HG03097 (cell line): ENCODE measurements around the gene LMCD1.

ENCODE experiments used
- ATAC-seq: cut with Tn5 transposase; IDR thresholded peaks from one replicate; pipeline ENCODE4 v1.9.1; 2021; ENCODE audit not compliant: unreplicated experiment, low FRiP score

Gene LMCD1, protein sequence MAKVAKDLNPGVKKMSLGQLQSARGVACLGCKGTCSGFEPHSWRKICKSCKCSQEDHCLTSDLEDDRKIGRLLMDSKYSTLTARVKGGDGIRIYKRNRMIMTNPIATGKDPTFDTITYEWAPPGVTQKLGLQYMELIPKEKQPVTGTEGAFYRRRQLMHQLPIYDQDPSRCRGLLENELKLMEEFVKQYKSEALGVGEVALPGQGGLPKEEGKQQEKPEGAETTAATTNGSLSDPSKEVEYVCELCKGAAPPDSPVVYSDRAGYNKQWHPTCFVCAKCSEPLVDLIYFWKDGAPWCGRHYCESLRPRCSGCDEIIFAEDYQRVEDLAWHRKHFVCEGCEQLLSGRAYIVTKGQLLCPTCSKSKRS

GRCh38 chr3:8501371-8502131 lies at the start of gene LMCD1:
LMCD1 (plus strand) TSS chr3:8501823; CDS start chr3:8501939, 116 bp downstream.
- ATAC-seq, result peak; percentile 94

GRCh38 chr3:8452112-8452511 lies 49.5 kb upstream of the LMCD1 start:
- ATAC-seq, result no peak

DNA sequence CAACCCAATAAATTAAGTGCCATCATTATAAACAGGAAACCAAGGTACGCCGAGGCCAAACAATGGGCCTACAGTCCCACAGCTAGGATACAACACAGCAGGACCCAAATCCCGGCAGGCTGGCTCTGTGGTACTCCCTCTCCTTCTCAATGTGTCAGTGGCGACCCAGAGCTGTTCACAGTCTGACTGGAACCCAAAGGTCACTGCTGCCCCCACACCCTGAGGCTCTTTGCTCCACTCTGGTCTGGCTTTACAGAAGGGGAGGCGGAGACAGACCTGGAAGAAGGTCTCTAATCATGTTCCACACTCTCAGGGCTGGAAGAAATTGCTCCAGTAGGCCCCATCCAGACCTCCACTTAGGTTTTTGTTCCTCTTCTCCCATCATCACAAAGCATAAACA lies 48.5 kb upstream of the LMCD1 start:
- no peak for ATAC-seq

DNA sequence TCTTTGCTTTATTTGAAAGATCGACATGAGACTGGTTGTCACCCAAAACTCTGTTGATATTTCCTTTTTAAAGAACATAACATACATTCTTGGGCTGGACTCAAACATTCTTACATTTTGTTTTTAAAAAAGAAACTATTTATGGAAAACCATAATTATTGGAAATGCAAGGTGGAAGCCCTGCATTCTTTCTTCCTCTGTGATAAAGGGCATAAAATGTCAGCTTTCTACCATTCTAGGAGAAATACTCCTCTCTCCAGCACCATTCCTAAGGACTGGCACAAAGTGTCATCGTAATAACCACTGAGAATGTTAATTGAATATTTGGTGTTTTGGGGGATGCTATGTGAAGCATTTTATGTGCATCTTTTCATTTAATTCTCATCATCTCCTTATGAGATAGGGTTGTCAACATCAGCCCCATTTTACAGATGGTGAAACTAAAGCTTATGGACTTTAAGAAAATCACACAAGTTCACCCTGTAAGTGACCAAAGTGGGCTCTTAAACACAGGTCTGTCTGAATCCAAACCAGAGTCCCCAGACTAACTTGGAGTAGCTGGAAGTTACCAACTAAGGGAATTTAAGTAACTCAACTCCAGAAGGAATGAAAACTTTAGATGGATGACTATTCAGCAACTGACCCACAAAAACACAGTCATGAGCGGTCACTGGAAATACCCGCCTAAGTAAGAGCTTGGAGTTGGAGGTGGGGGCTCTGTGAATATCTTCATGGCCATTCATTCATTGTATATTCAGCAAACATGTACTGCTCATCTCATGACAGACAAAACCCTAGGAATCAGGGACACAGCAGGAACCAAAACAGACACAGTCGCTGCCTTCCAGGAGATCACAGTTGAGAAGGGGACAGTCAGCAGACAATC lies 45.9 kb upstream of the LMCD1 start:
- no peak for ATAC-seq

DNA sequence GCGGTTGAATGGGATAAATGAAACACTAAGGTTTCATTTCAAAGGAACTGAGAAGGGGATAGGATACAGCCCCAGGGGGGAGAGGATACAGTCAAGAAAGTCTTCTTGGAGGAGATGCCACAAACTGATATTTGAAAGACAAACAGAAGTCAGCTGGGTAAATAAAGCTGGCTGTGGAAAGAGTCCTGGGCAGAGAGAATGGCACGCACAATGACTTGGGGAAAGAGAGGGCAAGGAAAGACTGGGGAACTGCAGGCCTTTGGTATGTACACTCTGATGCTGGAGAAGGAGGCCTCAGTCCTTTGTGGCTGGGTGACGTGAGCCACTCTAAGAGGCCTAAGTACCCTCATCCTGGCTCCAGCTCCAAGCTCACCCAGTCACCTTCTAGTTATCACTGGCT lies 45.2 kb upstream of the LMCD1 start:
- ATAC-seq, result no peak

DNA sequence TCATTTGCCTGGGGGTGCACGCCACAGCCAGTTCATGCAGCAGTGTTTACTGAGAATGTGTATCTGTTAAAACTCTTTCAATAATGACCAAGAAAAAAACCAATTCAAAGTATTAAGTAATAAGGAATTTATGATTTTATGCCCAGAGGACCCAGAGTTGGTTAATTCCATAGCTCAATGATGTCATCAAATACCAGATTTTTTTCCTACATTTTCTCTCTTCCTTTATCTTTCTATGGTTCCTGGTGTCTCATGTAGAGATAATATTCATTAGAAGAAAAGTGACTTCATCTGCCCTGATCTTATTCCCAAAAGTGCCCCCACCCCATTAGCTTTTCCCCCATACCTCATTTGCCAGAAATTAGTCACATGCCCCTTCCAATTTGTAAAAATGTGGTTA lies 44.6 kb upstream of the LMCD1 start:
- no peak for ATAC-seq

DNA sequence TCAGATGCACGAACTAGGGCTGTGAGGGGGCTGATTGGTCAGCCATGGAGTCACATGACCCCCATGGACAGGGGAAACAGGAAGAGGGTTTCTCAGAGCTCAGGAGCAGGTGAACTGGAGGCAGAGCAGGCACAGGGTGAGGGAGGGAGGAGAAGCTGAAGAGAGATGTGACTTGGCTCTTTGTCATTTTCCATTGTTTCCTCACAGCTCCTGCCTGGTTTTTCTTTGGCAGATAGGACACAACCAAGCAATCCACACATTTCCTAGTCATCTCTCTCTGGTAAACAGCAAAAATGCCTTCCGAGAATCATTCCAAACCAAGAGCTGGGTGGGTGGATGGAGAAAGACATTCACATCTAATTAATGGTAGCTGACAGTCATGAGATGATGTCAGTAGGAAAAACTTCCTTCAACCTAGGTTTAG lies 43.4 kb upstream of the LMCD1 start:
- ATAC-seq, result no peak

DNA sequence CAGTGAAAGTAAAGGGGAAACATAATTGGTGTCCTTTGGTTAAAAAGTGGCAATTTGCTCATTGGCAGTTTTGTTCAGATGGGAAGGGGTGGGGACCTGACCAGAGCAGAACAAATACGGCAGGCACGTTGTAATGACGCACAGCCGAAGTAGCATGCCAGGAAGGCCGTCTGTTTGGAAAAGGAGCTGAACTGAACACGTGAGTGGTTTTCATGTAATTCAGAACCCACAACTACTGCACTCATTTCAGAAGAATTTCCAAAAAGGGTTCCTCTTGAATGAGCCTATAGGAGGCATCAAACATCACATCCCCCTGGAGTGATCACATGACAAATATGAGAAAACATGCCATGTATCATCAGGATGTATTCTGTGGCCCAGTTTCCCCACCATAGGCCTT lies 42.9 kb upstream of the LMCD1 start:
- ATAC-seq, result no peak

- ATAC-seq, result no peak
Observed at GRCh38 chr3:8460050-8460708, 41.4 kb upstream of the LMCD1 start.

DNA sequence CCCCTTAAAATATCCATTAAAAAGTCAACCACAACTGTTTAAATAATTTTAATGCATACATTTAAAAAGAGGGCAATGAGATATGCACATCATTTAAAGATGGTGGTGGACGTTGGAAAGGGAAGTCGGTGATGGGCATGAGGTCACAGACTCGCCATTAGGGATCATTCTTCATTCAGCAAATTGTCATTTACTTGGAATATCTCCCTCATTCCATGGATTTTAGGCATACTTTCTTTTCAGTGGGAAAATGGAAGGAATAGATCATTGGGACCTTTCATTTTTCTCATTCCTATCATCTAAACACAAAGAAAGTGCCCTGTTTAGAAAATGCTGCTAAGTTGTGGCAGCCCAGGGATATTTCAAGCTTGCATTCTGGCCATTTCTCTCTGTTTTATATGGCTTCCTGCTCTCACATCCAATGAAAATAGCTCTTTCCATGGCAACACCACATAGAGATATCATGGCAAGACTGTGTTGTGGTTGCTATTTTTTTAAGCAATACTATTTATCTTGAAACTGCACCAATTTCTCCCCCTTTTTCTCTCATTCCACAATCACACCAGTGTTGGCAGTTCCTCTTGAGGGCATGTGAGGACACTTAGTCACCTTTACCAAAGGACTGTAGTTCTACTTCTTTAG lies 40.7 kb upstream of the LMCD1 start:
- ATAC-seq, result no peak

GRCh38 chr3:8464668-8465067 lies 37.0 kb upstream of the LMCD1 start:
- no peak for ATAC-seq

DNA sequence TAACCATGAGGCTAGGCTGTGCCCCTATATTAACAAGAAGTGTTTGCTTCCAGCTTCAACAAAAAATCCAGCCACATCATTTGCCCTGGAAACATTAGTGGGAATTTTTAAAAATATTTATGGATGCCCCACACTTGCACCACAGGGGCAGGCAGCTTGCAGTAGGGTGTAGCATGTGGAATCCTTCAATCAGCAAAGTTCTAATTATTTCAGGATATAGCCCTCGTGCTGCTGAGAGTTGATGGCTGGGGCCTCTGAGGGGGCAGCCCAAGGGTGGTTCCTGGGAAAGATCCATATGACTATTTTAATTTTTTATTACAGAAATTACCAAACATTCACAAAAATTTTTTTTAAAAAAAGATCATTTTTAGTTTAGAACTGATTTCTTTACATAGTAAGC lies 35.1 kb upstream of the LMCD1 start:
- no peak for ATAC-seq

DNA sequence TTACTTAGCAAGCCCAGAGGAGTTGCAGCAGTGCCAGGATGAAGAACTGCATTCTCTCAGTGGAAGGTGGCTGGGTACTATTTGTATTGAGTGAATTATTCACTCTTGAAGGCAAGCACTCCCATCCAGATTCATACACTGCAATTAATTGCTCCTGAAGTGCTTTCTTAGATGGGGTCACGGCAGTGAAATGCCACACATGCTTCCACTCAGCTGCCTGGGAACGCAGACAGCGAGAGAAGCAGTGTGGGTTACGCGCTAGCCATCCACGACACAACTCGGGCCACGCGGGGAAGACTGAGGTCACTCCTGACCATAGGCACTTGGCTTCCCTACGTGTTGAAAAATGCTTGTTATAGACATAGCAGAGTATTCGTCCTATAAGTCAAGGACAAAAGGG lies 30.8 kb upstream of the LMCD1 start:
- no peak for ATAC-seq

GRCh38 chr3:8472549-8472948 lies 29.1 kb upstream of the LMCD1 start:
- ATAC-seq, result no peak

DNA sequence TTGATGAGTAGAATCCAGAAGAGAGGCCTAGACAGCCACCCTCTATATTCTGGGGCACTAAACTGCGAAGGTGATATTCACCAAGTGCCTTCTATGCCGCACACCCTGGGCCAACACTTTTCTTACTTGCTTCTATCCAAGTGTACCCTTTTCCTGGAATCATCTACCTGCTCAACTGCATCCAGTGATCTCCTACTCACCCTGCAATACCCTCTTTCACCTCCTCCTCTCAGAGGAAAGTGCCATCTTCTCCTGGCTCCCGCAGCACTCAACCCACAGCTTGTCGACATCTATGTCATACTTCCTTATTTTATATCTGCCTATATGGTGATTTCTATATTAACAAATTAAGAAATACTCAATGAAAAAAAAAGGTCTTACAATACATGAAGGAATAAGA lies 28.6 kb upstream of the LMCD1 start:
- no peak for ATAC-seq

DNA sequence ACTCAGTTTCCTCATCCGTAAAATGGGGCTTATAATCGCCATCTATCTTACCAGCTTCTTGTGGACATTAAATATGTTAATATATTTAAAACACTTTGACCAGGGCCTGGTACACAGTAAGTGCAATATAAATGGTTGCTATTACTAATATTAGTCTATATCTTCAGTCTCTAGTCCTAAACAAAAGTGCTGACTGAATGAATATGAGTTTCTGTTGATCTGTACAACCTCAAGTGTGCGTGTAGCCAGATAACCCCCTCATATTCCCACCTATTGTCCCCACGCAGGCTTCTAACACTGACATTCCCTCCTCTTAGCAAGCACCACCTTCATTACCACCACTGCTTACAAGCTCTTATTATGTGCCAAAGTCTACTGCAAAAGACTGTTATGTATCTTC lies 27.6 kb upstream of the LMCD1 start:
- no peak for ATAC-seq

DNA sequence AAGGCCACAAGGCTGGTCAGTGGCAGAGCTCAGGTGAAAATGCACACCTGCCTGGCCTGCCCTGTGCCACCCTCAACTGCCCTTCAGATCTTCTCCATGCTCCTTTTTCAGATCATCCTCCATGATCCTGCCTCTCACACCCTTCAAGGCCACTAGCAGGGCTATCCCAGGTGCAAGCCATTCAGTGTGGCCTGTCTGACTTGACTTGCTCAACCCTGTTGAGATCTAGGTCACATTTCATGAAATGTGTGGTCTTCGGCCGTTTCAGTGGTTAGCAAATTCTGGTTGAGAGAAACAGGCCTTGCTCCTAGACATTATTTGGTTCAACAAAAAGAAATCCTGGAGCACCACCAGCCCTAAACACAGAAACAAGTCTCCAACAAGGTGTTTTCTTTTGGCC lies 26.6 kb upstream of the LMCD1 start:
- ATAC-seq, result no peak

- no peak for ATAC-seq
Observed at GRCh38 chr3:8480699-8481098, 20.9 kb upstream of the LMCD1 start.

DNA sequence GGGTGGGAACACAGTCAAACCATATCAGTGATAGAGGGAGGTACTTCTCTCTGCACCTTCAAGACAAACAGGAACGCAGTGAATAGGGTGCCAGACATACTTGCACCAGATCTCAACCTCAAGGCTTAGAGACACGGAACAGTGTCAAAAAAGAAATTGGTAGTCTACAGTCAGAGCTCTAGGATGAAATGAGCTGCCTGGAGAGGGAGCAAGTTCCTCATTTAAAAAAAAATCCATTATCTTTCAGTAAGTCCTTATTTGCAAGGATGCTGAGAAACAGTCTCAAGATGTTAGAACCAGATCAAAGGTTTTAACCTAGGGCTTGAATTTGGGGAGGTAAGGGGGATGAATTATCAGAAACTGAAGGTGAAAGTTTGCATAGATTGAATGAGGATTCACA lies 20.2 kb upstream of the LMCD1 start:
- ATAC-seq, result no peak

GRCh38 chr3:8482263-8482662 lies 19.4 kb upstream of the LMCD1 start:
- ATAC-seq, result no peak
